WERI-Rb-1 (cell line): Measurements from ENCODE around the gene ENTPD8.

Source experiments
- DNase-seq: peaks from one replicate; pipeline ENCODE4 v3.0.0-alpha.2; 2020
- H3K27ac ChIP-seq: fragments of 250-450 bp; sonication (Bioruptor Pico); 2 replicates; pipeline ENCODE4 v1.5.1; 2020; ENCODE audit warnings: mild to moderate bottlenecking, moderate library complexity
- H3K27me3 ChIP-seq: fragments of 250-450 bp; sonication (Bioruptor Pico); 2 replicates; pipeline ENCODE4 v1.5.1; 2021; ENCODE audit warnings: mild to moderate bottlenecking, low read depth, moderate library complexity; ENCODE audit not compliant: insufficient read depth, severe bottlenecking
- H3K36me3 ChIP-seq: fragments of 250-450 bp; sonication (Bioruptor Pico); 2 replicates; pipeline ENCODE4 v1.5.1; 2020; ENCODE audit warnings: mild to moderate bottlenecking, moderate library complexity
- H3K4me3 ChIP-seq: 2 replicates; pipeline ENCODE4 v1.5.1; 2011; ENCODE audit warnings: low read depth, mild to moderate bottlenecking, control low read depth, low read length
- H3K9me3 ChIP-seq: fragments of 250-450 bp; sonication (Bioruptor Pico); 2 replicates; pipeline ENCODE4 v1.5.1; 2021; ENCODE audit warnings: mild to moderate bottlenecking, moderate library complexity; ENCODE audit not compliant: severe bottlenecking
- TF ChIP-seq, protein P1 (sequence below): IDR thresholded peaks from 2 replicates; pipeline ENCODE4 v1.5.1; 2011; ENCODE audit warnings: low read depth, mild to moderate bottlenecking, control low read depth, inconsistent platforms, low read length

Gene ENTPD8

DNA sequence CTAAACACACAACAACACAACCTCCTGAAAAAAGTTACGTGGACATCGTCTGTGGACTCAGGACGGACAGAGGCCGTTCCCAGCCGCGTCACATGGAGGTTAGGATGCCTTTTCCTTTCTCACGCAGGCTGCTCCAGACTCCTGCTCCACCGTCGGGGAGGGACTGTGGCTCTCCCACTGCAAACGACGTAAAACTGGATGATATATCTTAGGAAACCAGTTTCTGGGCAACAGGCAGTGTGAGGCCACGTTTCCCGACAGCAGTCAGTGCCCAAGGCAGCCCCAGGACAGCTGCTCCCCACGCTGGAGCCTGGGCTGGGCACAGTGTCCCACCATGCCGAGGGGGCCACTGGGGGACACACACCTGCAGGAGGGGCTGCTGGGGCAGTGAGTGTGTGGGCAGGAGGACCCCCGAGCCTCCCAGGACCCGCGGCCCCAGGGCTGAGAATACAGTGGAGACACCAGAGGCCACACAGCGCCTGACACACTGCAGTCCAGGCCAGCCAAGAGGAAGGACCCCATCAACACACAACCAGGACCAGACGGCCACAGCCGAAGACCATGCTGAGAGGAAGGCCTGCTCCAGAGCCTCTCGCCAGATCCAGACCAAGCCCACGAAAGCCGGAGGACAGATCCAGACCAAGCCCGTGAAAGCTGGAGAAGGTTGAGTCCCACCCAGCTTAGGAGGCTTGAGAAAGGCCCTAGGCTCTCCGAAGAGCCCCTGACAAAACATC, 44.4 kb downstream of the ENTPD8 start:
- H3K27me3 ChIP-seq, result no peaks in the 10 kb centered on the region
- H3K27ac ChIP-seq, result no peak overlapping the region
- no peak overlapping the region for H3K4me3 ChIP-seq
- no peaks in the 10 kb centered on the region for H3K36me3 ChIP-seq
- DNase-seq, result no peak
- TF ChIP-seq, protein P1, sequence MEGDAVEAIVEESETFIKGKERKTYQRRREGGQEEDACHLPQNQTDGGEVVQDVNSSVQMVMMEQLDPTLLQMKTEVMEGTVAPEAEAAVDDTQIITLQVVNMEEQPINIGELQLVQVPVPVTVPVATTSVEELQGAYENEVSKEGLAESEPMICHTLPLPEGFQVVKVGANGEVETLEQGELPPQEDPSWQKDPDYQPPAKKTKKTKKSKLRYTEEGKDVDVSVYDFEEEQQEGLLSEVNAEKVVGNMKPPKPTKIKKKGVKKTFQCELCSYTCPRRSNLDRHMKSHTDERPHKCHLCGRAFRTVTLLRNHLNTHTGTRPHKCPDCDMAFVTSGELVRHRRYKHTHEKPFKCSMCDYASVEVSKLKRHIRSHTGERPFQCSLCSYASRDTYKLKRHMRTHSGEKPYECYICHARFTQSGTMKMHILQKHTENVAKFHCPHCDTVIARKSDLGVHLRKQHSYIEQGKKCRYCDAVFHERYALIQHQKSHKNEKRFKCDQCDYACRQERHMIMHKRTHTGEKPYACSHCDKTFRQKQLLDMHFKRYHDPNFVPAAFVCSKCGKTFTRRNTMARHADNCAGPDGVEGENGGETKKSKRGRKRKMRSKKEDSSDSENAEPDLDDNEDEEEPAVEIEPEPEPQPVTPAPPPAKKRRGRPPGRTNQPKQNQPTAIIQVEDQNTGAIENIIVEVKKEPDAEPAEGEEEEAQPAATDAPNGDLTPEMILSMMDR, result no peak
- no peaks in the 10 kb centered on the region for H3K9me3 ChIP-seq

DNA sequence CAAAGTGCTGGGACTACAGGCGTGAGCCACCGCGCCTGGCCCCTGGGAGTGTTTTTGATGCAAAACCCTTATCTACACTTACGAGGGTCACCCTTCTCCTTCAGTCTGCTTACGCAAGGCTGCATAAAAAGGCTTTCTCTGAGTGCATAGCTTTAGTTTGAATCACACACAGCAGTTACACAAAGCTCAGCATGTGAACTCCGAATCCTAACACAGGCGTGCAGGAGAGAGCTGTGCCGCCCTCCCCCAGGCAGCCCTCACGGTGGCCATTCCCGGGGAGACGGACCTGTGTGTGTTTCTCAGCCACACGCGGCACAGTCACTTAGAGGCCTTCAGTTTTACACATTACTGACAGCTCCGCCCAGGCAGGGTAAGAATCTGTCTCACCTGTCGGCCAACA, 44.9 kb downstream of the ENTPD8 start:
- no peak overlapping the region for H3K4me3 ChIP-seq
- no peaks in the 10 kb centered on the region for H3K36me3 ChIP-seq
- no peak overlapping the region for H3K27ac ChIP-seq
- no peaks in the 10 kb centered on the region for H3K27me3 ChIP-seq
- DNase-seq, result no peak
- TF ChIP-seq, protein P1, result no peak
- H3K9me3 ChIP-seq, result no peaks in the 10 kb centered on the region

DNA sequence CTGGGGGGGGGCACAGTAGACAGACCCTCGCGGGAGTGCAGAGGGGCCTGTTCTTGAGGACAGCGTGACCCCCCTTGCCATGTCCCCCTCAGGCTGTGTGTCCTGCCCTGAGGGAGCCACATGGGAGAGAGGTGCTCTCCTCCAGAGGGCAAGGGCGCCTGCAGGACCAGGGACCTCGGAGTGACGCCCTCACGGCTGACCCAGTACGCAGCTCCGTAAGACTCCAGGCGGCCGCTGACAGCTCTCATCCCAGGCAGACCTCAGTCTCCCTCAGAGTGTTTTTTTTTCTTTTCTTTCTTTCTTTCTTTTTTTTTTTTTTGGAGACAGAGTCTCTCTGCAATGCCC, 45.5 kb downstream of the ENTPD8 start:
- Histone ChIP-seq H3K9me3 (no peaks in the 10 kb centered on the region), H3K27ac (no peak overlapping the region), H3K4me3 (no peak overlapping the region), H3K27me3 (no peaks in the 10 kb centered on the region), H3K36me3 (no peaks in the 10 kb centered on the region)
- TF ChIP-seq, protein P1, result no peak
- no peak for DNase-seq

DNA sequence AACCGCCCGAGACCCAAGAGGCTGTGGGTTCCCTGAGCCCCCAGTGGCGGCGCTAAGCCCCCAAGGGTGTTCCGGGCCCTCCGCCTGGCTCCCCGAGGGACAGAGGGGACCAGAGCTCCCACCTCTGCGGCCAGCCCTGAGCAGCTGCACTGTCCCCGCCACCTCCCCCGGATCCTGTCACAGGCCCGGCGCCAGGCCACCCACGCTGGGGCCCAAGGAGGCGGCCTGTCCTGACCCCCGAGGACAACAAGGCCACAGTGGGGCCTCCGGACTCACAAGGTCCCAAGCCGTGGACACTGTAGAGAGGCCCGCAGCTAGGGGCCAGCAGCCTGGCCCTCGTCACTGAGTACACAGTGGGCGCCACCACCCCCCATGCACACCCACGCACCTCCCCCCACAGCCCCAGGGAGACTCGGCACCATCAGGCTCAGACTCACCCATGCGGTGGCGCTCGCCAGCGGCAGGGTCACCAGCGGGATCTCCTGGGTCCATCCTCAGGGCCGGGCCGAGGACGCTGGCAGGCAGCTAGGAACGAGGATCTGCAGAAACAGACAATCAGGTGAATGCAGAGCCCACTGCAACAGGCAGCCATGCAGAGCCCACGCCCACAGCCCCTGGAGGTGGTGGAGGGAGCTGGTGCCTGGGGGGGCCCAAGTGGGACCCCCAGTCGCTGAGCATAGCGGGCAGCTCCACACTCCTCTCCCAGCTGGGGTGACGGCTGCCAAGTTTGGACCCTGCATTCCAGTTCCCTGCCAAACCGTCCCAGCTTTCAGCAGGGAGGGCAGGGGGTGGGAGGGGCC, 46.1 kb downstream of the ENTPD8 start:
- TF ChIP-seq, protein P1, result no peak
- Histone ChIP-seq H3K27ac (no peak overlapping the region), H3K9me3 (no peaks in the 10 kb centered on the region), H3K4me3 (no peak overlapping the region), H3K36me3 (no peaks in the 10 kb centered on the region), H3K27me3 (no peaks in the 10 kb centered on the region)
- no peak for DNase-seq

DNA sequence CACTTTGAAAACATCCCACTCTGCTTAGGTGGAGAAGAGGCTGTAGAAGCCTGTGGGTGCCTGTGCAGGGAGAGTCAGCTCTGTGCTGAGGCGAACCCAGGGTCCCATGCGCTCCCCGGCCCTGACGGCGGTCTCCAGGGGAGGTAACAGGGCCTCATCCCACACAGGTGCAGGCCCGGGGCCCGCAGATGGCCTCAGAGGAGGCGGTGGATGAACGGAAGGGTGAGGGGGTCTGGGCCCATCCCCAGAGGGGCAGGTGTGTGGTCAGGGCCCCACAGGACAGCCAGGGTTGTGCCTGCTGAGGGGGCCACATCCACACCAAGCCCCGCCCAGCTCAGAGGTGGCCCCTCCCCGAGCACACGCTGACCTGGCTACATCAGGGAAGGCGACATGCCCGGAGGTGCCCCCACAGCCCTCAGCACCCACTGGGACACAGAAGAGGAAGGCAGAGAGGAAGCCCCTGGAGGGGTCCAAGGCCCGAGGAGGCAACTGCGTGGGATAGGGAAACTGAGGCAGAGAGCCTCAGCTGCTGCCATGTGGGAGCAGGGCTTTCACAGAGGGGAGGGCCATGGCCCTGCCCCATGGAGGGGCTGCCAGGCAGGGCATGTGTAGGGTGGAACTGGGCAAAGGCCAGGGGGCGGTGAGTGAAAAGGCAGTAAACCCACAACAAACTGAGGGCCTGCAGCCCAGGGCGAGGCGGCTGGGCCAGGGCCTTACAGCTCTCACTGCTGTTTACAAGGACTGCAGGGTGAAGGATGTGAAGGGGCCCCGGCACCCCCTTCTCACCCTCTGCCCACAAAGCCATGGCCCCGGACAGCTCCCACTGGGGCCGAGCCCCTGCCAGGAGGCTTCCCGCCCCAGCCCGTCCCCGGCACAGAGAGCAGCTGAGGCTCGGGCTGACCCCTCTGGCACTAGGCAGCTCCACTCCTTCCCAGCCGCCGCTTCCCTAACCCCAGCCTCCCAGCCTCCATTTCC, 47.7 kb downstream of the ENTPD8 start:
- DNase-seq, result no peak
- Histone ChIP-seq H3K36me3 (no peaks in the 10 kb centered on the region), H3K4me3 (no peak overlapping the region), H3K9me3 (no peaks in the 10 kb centered on the region), H3K27ac (no peak overlapping the region), H3K27me3 (no peaks in the 10 kb centered on the region)
- TF ChIP-seq, protein P1, result no peak
